Heart left ventricle (tissue), 16 donors: ENCODE data around the gene AGBL5. TPM values are rescaled to one million over a fixed set of nuclear protein-coding genes. Genes with fewer than 3 reads are reported as not detected.

Experiments
- ATAC-seq, 4 donors: fragments of 200-7000 bp; cut with Tn5 transposase; one replicate each; pipeline ENCODE4 v1.9.1; 2020 to 2022; ENCODE audit warnings: moderate library complexity in 4 of 4, mild to moderate bottlenecking in 3 of 4, moderate number of reproducible peaks in 1 of 4
- DNase-seq, 5 donors: peaks; one replicate each; pipeline ENCODE4 v3.0.0-alpha.2; 2020
- H3K27ac ChIP-seq, 12 donors: fragments of 200-600 bp; sonication (generic) in 4 of 12; one replicate each; pipeline versions ENCODE4 v1.5.0 to v1.8.0; 2016 to 2022; ENCODE audit warnings: mild to moderate bottlenecking in 2 of 12
- H3K27me3 ChIP-seq, 9 donors: fragments of 200-600 bp; sonication (generic) in 2 of 9; one replicate each; pipeline versions ENCODE4 v1.5.1 to v1.8.0; 2016 to 2022; ENCODE audit warnings: mild to moderate bottlenecking in 3 of 9
- H3K36me3 ChIP-seq, 9 donors: fragments of 200-600 bp; sonication (generic) in 2 of 9; one replicate each; pipeline versions ENCODE4 v1.5.0 to v1.8.0; 2018 to 2022; ENCODE audit warnings: mild to moderate bottlenecking in 2 of 9
- H3K4me1 ChIP-seq, 12 donors: fragments of 200-600 bp; sonication (generic) in 4 of 12; one replicate each; pipeline versions ENCODE4 v1.5.0 to v1.8.0; 2016 to 2022; ENCODE audit warnings: mild to moderate bottlenecking in 3 of 12
- H3K4me3 ChIP-seq, 12 donors: fragments of 200-600 bp; sonication (generic) in 4 of 12; one replicate each; pipeline versions ENCODE4 v1.5.0 to v1.8.0; 2017 to 2022; ENCODE audit warnings: mild to moderate bottlenecking in 9 of 12, moderate library complexity in 4 of 12
- H3K9me3 ChIP-seq, 12 donors: fragments of 200-600 bp; sonication (generic) in 4 of 12; one replicate each; pipeline versions ENCODE4 v1.5.0 to v1.8.0; 2016 to 2022; ENCODE audit warnings: mild to moderate bottlenecking in 1 of 12
- POLR2A ChIP-seq, 2 donors: fragments of 450-650 bp; IDR thresholded peaks; one replicate each; pipeline ENCODE4 v1.6.1; 2017; ENCODE audit warnings: antibody characterized with exemption in 2 of 2, mild to moderate bottlenecking in 2 of 2, moderate library complexity in 2 of 2
- WGBS, 4 donors: extraction: QIAGEN DNeasy Blood & Tissue Kit in 2 of 4; methylation state at CpG; one replicate each; pipeline versions ENCODE4 v1.1.5 to v1.1.7; 2013 to 2018; 5-methylcytosine and 5-hydroxymethylcytosine counted together
- intact Hi-C, 10 donors: fragments of 100-400 bp; cut with DNase I; formaldehyde crosslinking; loops; one replicate each; pipeline versions ENCODE4 v1.11.1 to v1.14.2; 2022
- polyA plus RNA-seq, 2 donors: library from polyadenylated mRNA; stranded (reverse); fragments of 200-250 nt; gene quantifications; one replicate each; pipeline ENCODE4 v1.2.3, GENCODE V29; 2013
- total RNA-seq, 9 donors: library from RNA; depleted of rRNA in 2 of 9; stranded (reverse); fragments of >200 nt in 2 of 9; fragmentation: NEBNext Ultra II Directional in 3 of 9; extraction: Animal tissue kit (Norgen Biotek cat#: 25700) in 3 of 9; gene quantifications; one replicate each; pipeline versions ENCODE4 v1.1.0 to v1.2.4, GENCODE V29; 2016 to 2023
- TF ChIP-seq, protein P1 (sequence below), 12 donors: fragments of 200-600 bp; sonication (generic) in 4 of 12; IDR thresholded peaks; one replicate each; pipeline versions ENCODE4 v1.5.0 to v1.8.0; 2018 to 2022; ENCODE audit warnings: antibody characterized with exemption in 12 of 12, mild to moderate bottlenecking in 5 of 12
- donor health status: ischemic (EF 13 %, LVEDD 7.1; RV severe dilation, severe dysfunction).
- donor health status: healthy with polysubstance abuse.
- donor health status: DM: no; HTN: yes; CAD: no.
- donor health status: DM: no; HTN: no; CAD: no.
- donor health status: ischemic (EF 25% LVEDD 6.9; RV normal size, moderate dysfunction).
- donor health status: ischemic (EF 25% LVEDD 5.7; RV mildly dilated, moderate dysfunction).
- donor health status: healthy.
- donor health status: DM: yes; HTN: yes; CAD: no.
- donor health status: ischemic (EF 35%, LVEDD 5.7; RV mildly dilated, moderate dysfunction).
- donor health status: nonischemic (EF 11% LVEDD 7.7; RV severe dilation, severe dysfunction).
- donor health status: DM: yes; HTN: yes; CAD: no.
- donor health status: PGD.
- donor health status: ischemic (EF 29% LVEDD 5.4; RV normal size, mild dysfunction).
- donor health status: nonischemic (EF 23%, LVEDD 6.1; RV moderate dilation, normal function).

The AGBL5 gene
- total and polyA plus RNA-seq, 11 donors: 4.5 to 12.5 (median 9.9) TPM

DNA sequence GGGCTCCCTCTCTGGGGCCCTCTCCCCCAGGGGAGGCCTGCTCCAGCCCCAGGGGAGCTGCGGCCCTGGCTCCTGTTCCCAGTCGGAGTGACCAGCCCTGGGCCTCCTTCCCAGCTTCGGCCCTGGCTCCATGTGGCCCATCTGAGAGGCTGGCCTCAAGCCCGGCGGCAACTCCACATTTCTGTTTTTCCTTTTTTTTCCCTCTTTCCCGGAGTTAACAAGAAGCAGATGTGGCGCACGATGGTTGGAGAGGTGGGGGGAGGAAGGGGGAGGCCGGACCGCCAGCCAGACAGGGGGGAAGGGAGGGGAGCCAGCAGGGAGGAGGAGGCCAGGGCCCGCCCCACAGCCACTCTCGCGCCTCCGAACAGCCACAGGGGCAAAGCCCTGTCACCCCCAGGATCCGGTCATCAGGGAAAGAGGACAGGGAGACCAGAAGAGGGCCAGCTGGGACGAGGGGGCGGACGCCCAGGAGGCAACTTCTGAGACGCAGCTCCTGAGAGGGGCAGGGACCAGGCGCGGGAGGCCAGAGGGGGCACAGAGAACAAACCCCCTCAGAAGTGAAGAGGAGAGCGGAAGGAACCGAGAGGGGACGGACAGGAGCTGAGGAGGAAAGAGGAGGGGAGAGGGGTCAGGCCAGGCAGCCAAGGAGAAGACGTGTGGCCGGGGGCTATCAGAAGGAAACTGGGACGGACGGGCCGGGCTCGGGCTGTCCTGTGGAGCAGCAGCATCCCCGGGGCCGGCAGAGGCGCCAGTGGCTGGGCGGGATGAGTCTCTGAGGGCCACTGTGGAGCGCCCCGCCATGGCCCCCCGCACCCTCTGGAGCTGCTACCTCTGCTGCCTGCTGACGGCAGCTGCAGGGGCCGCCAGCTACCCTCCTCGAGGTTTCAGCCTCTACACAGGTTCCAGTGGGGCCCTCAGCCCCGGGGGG is 27.1 kb downstream of the AGBL5 start, which contains the start of gene EMILIN1:
Gene EMILIN1, plus strand, starts transcription at position 349 of the 928 bp plus-strand sequence. Its CDS starts 451 bp downstream, at position 800.
- DNase-seq: peak; percentile 86 to 92 (median 88)
- ATAC-seq: peak; percentile 53 to 70 (median 61)
- Histone ChIP-seq H3K36me3 (peaks cover 0 to 3% (median 0%) of the 10 kb centered on the region in 9 donors), H3K9me3 (no peaks in the 10 kb centered on the region), H3K4me3 (peak within 1 kb of the TSS; percentile 41 to 74 (median 54)), H3K4me1 (peaks cover 0 to 72% (median 39%) of the 10 kb centered on the region in 12 donors), H3K27ac (peak within 1 kb of the TSS; percentile 69 to 97 (median 86)), H3K27me3 (no peaks in the 10 kb centered on the region)
- intact Hi-C loops: no loop called here
- TF ChIP-seq, protein P1, sequence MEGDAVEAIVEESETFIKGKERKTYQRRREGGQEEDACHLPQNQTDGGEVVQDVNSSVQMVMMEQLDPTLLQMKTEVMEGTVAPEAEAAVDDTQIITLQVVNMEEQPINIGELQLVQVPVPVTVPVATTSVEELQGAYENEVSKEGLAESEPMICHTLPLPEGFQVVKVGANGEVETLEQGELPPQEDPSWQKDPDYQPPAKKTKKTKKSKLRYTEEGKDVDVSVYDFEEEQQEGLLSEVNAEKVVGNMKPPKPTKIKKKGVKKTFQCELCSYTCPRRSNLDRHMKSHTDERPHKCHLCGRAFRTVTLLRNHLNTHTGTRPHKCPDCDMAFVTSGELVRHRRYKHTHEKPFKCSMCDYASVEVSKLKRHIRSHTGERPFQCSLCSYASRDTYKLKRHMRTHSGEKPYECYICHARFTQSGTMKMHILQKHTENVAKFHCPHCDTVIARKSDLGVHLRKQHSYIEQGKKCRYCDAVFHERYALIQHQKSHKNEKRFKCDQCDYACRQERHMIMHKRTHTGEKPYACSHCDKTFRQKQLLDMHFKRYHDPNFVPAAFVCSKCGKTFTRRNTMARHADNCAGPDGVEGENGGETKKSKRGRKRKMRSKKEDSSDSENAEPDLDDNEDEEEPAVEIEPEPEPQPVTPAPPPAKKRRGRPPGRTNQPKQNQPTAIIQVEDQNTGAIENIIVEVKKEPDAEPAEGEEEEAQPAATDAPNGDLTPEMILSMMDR (IDR thresholded peaks at IDR 0.05): no peak
- TF ChIP-seq POLR2A (IDR thresholded peaks at IDR 0.05): peak in 1 of 2 donors; percentile 54
- 44 to 49% (median 48%) methylated on average over 32 to 41 of the region's 41 CpGs for WGBS, 4 donors

DNA sequence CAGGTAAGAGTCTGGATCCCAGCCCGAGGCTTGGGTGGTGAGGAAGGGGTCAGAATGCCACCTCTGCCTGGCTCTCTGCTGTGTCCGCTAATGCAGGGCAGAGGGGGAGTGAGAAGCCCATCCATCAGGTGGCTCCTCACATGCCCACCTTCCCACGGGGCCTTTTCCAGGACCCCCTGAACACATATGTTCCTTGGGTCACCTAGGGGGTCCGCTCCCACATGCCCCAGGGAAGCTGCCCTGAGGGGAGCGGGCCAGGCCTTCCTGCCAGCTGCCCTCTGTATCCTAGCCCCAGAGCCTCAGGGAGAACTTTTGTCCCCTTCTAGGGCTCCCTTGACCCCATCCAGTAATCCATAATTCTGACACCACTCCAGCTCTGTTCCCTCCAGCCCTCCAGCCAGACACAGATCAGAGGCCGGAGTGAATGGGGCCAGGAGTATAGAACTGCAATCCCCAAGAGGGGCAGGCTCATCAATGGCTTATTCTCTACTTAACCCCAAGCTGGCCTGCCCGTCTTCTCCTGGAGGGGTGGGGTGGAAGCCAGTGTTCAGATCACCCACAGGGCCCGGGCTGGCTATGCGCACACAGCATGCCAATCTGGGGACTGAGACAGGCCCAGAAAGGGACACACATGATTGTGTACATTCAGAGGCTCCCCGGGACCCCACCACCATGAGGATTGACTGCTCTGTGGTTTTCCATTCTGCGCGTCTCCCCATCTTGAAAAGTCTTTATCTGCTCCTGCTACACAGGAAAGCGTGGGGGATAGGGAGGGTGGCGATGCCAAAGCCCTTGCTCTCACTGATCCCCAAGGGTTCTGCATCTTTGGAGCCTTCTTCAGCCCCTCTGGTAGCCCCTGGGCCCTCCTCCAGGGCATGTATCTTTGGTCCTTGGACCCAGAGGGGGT is 28.0 kb downstream of the AGBL5 start:
- no peaks in the 10 kb centered on the region for H3K27me3 ChIP-seq
- DNase-seq (peak in 1 of 5 donors; percentile 37), ATAC-seq (no peak)
- H3K9me3 ChIP-seq: no peaks in the 10 kb centered on the region
- peaks cover 0 to 65% (median 31%) of the 10 kb centered on the region in 12 donors for H3K4me1 ChIP-seq
- H3K27ac ChIP-seq: peak overlapping the region; percentile 69 to 97 (median 86)
- no peak for TF ChIP-seq POLR2A (IDR thresholded peaks at IDR 0.05)
- 60 to 81% (median 69%) methylated on average over 10 to 14 of the region's 14 CpGs for WGBS, 4 donors
- H3K4me3 ChIP-seq: peak overlapping the region; percentile 41 to 74 (median 54)
- H3K36me3 ChIP-seq: peaks cover 0 to 3% (median 0%) of the 10 kb centered on the region in 9 donors
- intact Hi-C loops: loop anchor here in 7 of 10 donors (2.0 to 10.0 kb wide), 4 partner anchors 29 to 117 kb away; partner anchors contain the start of genes TMEM214 (in 6 of the 7) and AGBL5 (in 2 of the 7)

DNA sequence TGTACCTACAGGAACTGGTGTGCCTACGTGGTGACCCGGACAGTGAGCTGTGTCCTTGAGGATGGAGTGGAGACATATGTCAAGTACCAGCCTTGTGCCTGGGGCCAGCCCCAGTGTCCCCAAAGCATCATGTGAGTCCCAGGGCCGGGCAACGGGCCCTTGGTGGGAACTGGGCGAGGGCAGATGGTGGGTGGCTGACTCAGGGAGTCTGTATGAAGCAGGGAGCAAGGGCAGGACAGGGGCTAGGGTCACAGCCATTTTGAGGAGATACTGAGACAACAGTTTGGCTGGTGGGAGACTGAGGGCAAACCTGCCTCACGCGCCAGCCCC is 28.6 kb downstream of the AGBL5 start:
- WGBS, 4 donors: 78 to 88% (median 83%) methylated on average over 7 of the region's 7 CpGs
- no peak for DNase-seq
- peaks cover 0 to 65% (median 27%) of the 10 kb centered on the region in 12 donors for H3K4me1 ChIP-seq
- peak overlapping the region in 11 of 12 donors; percentile 43 to 74 (median 55) for H3K4me3 ChIP-seq
- peak overlapping the region in 11 of 12 donors; percentile 61 to 97 (median 87) for H3K27ac ChIP-seq
- H3K27me3 ChIP-seq: no peaks in the 10 kb centered on the region
- intact Hi-C loops: loop anchor here in 7 of 10 donors (2.0 to 10.0 kb wide), 4 partner anchors 29 to 118 kb away; partner anchors contain the start of genes TMEM214 (in 6 of the 7) and AGBL5 (in 2 of the 7)
- TF ChIP-seq, protein P1 (IDR thresholded peaks at IDR 0.05): no peak
- no peak for TF ChIP-seq POLR2A (IDR thresholded peaks at IDR 0.05)
- no peaks in the 10 kb centered on the region for H3K9me3 ChIP-seq
- ATAC-seq: no peak
- peaks cover 0 to 3% (median 0%) of the 10 kb centered on the region in 9 donors for H3K36me3 ChIP-seq

DNA sequence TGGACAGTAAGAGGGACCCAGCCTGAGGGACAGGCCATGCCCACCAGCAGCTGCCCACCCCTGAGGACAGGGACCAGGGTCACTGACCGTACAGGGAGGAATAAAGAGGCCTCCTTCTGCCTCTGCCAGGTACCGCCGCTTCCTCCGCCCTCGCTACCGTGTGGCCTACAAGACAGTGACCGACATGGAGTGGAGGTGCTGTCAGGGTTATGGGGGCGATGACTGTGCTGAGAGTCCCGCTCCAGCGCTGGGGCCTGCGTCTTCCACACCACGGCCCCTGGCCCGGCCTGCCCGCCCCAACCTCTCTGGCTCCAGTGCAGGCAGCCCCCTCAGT is 29.1 kb downstream of the AGBL5 start:
- Histone ChIP-seq H3K36me3 (peaks cover 0 to 3% (median 0%) of the 10 kb centered on the region in 9 donors), H3K27ac (peak overlapping the region in 11 of 12 donors; percentile 29 to 97 (median 87)), H3K27me3 (no peaks in the 10 kb centered on the region), H3K4me1 (peaks cover 0 to 65% (median 29%) of the 10 kb centered on the region in 12 donors), H3K4me3 (peak overlapping the region in 10 of 12 donors; percentile 43 to 74 (median 56)), H3K9me3 (no peaks in the 10 kb centered on the region)
- WGBS, 4 donors: 70 to 86% (median 84%) methylated on average over 12 to 14 of the region's 14 CpGs
- peak in 1 of 5 donors; percentile 60 for DNase-seq
- TF ChIP-seq, protein P1 (IDR thresholded peaks at IDR 0.05): no peak
- no peak for TF ChIP-seq POLR2A (IDR thresholded peaks at IDR 0.05)
- ATAC-seq: no peak
- intact Hi-C loops: loop anchor here in 7 of 10 donors (2.0 to 10.0 kb wide), 4 partner anchors 30 to 118 kb away; partner anchors contain the start of genes TMEM214 (in 6 of the 7) and AGBL5 (in 2 of the 7)
